OCI-LY7 (cell line): ENCODE measurements around the gene RAB17.

ENCODE experiments used
- EZH2phosphoT487 ChIP-seq: fragments of 200-600 bp; sonication (generic); IDR thresholded peaks from 2 replicates; pipeline ENCODE4 v1.6.1; 2018; ENCODE audit warnings: low read depth, borderline replicate concordance, mild to moderate bottlenecking, mixed run types, antibody characterized with exemption, low read length, moderate library complexity, mixed read lengths
- TF ChIP-seq, protein P1 (sequence below): fragments of 200-600 bp; sonication (generic); conservative IDR thresholded peaks from 2 replicates; pipeline ENCODE4 v1.5.1; 2014; ENCODE audit warnings: mild to moderate bottlenecking, antibody characterized with exemption, low read length, moderate library complexity, mixed read lengths

DNA sequence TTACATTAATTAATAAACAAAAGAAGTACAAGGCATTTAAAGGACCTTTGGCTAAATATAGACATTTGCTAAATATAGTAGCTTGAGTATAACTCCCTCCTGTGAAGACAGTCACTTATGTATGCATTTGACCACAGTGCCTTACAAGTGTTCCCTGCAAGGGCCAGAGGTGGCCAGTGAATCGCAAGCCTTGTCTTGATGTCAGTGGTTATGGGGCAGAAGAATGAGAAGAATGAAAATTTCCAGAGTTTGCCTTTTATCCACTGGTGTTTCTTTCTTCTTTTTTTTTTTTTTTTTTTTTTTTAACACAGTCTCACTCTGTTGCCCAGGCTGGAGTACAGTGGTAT is 38.6 kb upstream of the RAB17 start:
- TF ChIP-seq, protein P1, sequence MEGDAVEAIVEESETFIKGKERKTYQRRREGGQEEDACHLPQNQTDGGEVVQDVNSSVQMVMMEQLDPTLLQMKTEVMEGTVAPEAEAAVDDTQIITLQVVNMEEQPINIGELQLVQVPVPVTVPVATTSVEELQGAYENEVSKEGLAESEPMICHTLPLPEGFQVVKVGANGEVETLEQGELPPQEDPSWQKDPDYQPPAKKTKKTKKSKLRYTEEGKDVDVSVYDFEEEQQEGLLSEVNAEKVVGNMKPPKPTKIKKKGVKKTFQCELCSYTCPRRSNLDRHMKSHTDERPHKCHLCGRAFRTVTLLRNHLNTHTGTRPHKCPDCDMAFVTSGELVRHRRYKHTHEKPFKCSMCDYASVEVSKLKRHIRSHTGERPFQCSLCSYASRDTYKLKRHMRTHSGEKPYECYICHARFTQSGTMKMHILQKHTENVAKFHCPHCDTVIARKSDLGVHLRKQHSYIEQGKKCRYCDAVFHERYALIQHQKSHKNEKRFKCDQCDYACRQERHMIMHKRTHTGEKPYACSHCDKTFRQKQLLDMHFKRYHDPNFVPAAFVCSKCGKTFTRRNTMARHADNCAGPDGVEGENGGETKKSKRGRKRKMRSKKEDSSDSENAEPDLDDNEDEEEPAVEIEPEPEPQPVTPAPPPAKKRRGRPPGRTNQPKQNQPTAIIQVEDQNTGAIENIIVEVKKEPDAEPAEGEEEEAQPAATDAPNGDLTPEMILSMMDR = no peak
- no peak for TF ChIP-seq EZH2phosphoT487
